HG02571 (cell line): Measurements from ENCODE around the gene SLC43A1.
A peak's percentile ranks its signal among the peaks of the same experiment; 100 is the strongest.
"Not testable (repeated sequence)": the region's sequence is repeated elsewhere in the genome, so short reads cannot be mapped to it uniquely, and the experiment has no call there.

ENCODE experiments used
- ATAC-seq: cut with Tn5 transposase; IDR thresholded peaks from one replicate; pipeline ENCODE4 v1.9.1; 2021; ENCODE audit warnings: mild to moderate bottlenecking, moderate library complexity; ENCODE audit not compliant: unreplicated experiment

The SLC43A1 gene

DNA sequence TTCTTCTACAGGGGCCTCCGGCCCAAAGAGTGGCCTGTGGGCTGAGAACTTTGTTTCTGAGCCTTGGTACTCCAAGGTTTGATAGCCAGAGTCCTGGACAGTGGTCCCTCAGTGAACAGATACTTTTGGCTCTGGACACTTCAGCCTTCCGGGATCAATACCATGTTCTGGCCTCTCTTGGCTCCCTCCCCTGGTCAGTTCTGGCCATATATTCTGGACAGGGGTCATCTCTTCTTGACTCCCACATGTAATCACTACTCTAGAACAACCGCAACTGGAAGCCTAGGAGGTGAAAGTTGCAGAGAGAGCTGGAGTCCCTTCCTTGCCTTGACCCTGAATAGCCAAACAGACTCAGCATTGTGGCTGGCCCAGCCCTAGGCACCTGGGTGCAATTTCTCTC lies 52.9 kb downstream of the SLC43A1 start:
- ATAC-seq, result no peak

GRCh38 chr11:57461841-57462489 lies 53.5 kb downstream of the SLC43A1 start:
- ATAC-seq, result no peak

- no peak for ATAC-seq
These were observed 54.4 kb downstream of the SLC43A1 start for GRCh38 chr11:57460758-57461749.

DNA sequence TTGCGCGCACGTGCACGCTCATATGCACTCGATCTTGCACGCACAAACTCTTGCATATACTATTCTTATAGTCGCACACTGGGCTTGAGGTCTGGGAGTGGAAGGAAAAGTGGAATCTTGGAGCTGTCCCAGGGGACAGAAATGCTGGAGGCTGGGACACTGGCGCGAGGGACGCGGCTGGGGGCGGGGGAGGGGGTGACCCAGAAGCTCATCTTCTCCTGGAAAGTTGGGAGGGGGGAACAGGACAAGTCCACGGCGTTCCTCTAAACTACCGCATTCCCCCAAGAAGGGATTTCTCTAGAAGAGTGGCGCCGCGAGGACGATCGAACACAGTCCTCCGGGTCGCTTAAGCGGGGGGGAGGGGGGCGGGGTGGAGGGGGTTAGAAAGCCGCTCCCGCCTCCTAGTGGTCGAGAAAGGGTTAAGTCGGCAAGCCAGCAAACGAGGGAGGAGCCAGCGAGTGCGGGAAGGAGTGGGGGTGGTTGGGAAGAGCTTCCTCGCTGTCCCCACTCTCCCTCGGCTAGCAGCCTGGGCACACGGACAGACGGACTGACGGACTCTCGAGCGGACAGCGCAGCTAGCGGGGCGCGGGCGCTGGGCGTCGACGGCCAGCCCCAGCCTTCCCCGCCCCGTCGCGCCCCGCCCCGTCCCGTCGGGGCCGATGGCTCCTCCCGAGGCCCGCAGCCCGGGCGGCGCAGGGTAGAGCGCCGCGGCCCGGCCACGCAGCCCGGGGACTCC lies 55.3 kb downstream of the SLC43A1 start, which contains the start of gene RTN4RL2:
RTN4RL2 (plus strand) TSS at position 507 of the 736 bp plus-strand sequence. CDS start 338 bp downstream, outside the sequence.
- ATAC-seq, result no peak

GRCh38 chr11:57459164-57460021 lies 56.1 kb downstream of the SLC43A1 start:
- ATAC-seq, result no peak

GRCh38 chr11:57458410-57459163 lies 56.9 kb downstream of the SLC43A1 start:
- ATAC-seq, result no peak

DNA sequence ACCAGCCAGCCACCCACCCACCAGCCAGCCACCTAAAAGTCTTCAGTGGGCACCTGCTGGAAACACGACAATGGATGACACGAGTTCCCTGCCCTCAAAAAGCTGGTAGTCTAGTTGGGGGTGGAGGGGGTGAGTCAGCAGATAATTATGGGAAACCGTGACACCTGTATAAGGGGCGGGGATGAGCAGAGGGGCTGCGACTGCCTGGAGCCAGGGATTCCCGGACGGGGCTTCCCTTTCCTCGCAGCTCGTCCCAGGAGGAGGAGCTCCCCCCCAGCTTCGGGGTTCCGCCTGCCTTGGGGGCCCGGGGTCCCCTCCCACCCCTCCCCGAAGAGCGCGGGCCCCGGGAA lies 57.5 kb downstream of the SLC43A1 start:
- no peak for ATAC-seq

DNA sequence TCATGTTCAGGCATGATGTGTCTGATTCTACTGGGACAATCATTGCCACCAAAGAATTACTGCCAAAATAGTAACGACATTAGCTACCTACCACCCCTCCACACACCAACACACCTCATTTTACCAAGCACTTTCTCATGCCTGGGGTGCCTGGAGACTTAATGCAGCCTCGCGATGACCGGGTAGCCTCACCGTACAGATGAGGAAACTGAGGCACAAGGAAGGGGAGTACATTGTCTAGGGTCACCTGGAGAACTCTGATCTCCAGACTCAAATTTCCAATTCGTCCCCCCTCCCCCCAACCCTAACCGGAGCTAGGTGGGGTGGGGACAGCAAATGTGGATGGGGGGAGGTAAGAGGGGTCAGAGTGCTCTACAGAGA lies 57.9 kb downstream of the SLC43A1 start:
- ATAC-seq, result peak; percentile 18

DNA sequence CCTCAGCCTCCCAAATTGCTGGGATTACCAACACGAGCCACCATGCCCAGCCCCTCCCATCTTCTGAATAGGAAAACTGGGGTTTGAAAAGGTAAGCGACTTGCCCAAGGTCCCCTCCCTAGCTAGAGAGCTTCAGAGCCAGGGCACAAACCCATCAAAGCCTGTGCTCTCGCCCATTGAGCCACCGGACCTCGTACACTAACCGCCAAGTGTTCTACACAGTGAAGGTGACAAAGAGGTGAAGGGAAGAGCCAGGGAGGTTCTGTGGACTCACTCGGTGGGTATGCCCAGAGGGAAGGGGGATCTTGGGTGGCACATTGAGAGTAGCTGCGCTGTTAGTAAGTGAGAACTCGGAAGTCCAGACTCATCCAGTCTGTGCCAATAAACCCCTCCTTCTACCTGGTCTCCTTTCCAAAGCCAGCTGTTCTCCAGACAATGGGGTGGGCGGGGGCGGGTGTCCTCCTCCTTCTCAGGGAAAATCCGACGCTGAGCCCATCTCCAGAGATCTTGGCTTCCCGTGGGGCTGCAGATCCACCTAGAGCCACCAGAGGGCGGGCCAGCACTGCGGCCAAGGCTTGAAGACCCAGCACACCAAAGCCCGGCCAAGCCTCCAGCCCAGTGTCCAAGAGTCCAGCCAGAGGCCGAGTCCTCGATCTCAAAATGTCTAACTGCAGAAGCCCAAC lies 58.4 kb downstream of the SLC43A1 start:
- ATAC-seq, result peak; percentile 62

DNA sequence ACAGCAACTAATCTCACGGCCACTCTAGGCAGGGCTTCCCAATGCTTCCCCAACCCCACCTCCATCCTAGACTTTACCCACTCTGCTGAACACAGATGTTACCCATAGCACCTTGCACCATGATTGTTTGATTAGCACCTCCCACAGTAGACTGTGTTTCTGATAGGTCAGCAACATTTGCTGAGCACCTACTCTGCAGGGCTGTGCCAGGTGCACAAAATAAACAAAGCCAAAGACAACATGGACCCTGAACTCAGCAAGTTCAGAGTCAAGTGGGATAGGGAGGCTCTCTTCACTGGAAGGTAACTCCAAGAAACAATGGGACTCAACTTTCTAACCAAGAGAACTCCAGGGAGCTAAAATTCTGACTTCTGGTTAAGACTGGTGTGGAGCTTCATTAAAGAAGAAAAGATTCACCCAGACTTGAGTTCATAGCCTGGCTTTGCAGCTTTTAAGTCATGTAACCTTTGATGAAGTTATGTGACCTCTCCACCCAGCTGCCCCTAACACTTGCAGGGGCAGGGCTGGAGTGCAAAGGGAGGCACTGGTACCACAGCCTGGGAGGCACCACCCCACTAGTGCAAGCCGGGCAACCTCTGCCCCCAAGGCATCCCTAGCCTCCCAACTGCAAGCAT lies 61.8 kb downstream of the SLC43A1 start:
- no peak for ATAC-seq

DNA sequence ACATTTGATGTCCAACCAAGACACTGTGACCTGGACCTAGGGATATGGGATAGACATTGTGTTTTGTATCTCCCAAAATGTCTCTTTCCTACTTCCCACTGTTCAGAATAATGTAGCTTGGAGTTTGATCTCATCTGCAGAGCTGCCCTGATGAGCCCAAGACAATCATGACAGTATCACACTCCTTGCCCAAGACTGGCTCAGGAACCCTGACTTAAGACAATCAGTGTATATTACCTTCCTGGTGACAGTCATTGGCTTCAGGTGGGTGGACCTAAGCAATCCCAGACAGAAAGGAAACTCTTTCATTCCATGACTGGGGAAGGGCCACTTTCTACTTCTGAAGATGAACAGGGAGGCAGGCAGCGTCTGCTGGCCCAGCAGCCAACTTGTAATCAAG lies 69.4 kb downstream of the SLC43A1 start:
- no peak for ATAC-seq

GRCh38 chr11:57445122-57445394 lies 70.4 kb downstream of the SLC43A1 start:
- ATAC-seq, result not testable (repeated sequence)

DNA sequence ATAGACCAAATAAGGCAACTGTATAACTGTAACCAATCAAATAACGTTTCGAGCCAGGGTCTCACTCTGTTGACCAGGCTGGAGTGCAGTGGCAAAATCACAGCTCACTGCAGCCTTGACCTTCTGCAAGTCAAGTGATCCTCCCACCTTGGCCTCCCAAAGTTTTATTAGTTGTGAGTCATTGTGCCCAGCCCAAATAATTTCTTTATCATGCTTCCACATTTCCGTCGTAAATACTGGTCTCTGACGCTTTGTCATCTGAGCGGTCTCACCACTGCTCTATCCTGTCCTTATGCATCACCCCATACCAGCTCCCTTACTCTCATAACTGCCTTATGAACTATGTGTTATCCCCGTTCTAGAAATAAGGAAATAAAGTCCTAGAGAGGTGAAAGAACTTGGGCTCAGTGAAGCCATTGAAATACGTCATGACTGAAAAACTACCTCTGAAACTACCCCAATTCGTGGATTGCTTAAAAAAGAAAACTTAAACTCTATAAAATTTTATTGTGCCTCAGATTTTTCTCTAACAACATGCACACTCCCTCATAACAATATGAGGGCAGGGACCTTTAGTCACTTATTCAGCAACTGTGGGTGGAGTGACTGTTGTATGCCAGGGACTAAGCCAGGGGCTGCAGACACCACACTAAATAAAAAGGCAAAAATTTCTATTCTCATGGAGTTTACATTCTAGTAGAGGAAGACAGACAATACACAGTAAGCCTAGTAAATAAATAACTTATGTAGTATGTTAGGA lies 71.0 kb downstream of the SLC43A1 start:
- ATAC-seq, result no peak

- no peak for ATAC-seq
These were observed 74.6 kb downstream of the SLC43A1 start for GRCh38 chr11:57440744-57441414.

GRCh38 chr11:57439786-57440185 lies 75.7 kb downstream of the SLC43A1 start:
- no peak for ATAC-seq

DNA sequence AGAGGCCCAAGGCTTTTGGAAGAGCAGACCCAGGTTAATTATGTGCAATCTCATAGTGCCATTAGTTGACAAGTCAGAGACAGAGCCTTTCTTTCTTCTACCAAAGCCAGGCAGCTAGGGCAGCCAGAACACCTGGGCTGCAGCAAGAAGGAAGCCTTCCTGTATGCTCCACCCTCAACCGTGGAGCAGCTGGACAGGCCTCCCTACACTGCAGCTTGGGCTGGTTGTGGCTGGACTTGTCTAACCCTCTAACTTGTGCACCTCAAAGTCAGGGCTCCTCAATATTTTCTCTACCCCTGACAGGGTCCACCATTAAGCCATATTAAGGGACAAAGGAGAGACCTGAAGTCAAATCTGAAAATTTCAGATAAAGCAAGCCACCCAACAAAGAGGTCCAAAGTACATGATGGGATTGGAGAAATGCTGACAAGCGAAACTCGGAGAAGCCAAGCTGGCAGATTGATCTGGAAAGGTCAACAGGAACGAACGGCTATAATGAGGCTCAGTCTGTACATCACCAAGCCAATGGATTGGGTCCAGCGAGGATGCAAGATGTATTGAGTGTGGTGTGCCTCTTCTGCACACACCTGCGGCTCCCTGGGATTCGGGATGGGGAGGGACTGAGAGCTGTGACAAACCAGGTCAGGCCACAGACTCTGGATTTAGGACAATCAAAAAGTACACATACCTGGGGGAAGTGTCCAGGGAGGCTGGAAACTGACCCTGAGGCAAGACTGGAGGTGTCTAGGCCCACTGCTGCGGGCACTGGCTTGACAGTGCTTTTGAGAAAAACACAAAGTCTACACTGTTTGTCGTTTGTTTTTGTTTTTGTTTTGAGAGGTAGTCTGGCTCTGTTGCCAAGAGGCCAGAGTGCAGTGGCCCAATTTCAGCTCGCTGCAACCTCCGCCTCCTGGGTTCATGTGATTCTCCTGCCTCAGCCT lies 76.9 kb downstream of the SLC43A1 start:
- no peak for ATAC-seq

DNA sequence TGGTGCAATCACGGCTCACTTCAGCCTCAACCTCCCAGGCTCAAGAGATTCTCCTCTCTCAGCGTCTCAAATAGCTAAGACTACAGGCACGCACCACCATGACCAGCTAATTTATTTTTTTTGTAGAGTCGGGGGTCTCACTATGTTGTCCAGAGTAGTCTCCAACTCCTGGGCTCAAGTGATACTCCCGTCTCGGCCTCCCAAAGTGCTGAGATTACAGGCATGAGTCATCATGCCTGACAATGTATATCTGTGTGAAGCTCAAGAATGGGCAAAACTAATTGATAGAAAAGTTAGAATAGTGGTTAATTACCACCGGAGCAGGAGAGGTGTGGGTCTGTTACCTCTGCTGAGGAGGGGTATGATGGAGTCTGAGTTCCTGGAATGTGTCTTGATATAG lies 79.5 kb downstream of the SLC43A1 start:
- ATAC-seq, result no peak
